ENCODE results near the gene HELT. TPM values are rescaled to one million over a fixed set of nuclear protein-coding genes. Genes with fewer than 3 reads are reported as not detected.

Gene HELT
- total RNA-seq, 2 experiments from 2014 or later: not detected

DNA sequence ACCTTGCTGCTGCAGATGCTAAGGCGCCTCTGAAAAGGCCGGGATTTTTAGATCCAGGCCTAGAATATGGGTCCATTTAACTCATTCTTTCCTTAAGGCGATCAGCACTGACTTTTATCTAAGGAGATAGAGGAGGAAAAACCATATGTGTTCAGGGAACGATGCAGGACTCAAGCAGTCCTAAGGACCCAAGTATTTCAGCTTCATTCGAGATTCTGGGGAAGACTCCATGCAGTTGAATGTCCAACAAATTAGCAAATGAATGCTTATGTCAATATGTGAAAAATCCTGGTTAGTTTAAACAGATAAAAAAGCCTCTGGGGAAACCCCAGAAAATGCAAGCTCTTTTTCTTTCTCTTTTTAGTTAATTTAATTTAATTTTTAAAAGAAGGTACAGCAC lies 36.0 kb downstream of the HELT start:
- no peak overlapping the region for H3K4me3 Mint-ChIP-seq
- H3K27ac Mint-ChIP-seq: no peak overlapping the region
- no peak for DNase-seq
- H3K36me3 Mint-ChIP-seq (ENCODE audit: low read depth): no peaks in the 10 kb centered on the region
- no peak for ATAC-seq
- H3K9me3 Mint-ChIP-seq (ENCODE audit: insufficient read depth): no peaks in the 10 kb centered on the region
- POLR2A ChIA-PET: no interaction called here
- no peaks in the 10 kb centered on the region for H3K4me1 Mint-ChIP-seq (ENCODE audit: low read depth)
- CTCF ChIA-PET: no interaction called here
- H3K27me3 Mint-ChIP-seq (ENCODE audit: low read depth): peaks cover 14% of the 10 kb centered on the region

DNA sequence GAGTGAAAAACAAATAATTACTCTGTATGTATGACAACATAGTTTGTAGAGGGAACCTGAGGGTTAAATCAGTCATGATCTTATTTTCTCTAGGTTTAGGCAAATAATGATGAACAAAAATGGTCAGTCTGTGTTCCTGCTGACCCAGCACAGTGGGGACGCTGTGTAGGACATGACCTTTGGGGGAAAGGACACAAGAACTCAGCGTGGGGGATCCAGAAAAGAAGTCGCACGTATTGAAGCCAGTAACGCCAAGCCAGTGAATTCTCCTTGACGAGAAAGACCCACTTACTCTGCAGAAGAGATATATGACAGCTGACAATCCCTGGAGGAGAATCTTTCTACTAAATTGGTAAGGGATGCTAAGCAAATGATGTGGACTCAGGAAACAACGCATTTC lies 36.6 kb downstream of the HELT start:
- Mint-ChIP-seq H3K9me3 (ENCODE audit: insufficient read depth) (no peaks in the 10 kb centered on the region), H3K36me3 (ENCODE audit: low read depth) (no peaks in the 10 kb centered on the region), H3K4me1 (ENCODE audit: low read depth) (no peaks in the 10 kb centered on the region), H3K4me3 (no peak overlapping the region), H3K27me3 (ENCODE audit: low read depth) (peaks cover 14% of the 10 kb centered on the region), H3K27ac (no peak overlapping the region)
- DNase-seq (no peak), ATAC-seq (no peak)
- ChIA-PET CTCF (no interaction called here), POLR2A (no interaction called here)

GRCh38 chr4:185061610-185062009 lies 43.3 kb downstream of the HELT start:
- POLR2A ChIA-PET: no interaction called here

GRCh38 chr4:185062606-185063005 lies 44.3 kb downstream of the HELT start:
- POLR2A ChIA-PET: no interaction called here
- CTCF ChIA-PET: interaction anchor here (1.5 kb wide), 1 partner anchor 10 kb away, joined by 6 read pairs; no protein-coding TSS in a partner anchor
- Mint-ChIP-seq H3K9me3 (ENCODE audit: insufficient read depth) (no peaks in the 10 kb centered on the region), H3K36me3 (ENCODE audit: low read depth) (no peaks in the 10 kb centered on the region), H3K27me3 (ENCODE audit: low read depth) (peaks cover 8% of the 10 kb centered on the region), H3K4me3 (no peak overlapping the region), H3K27ac (no peak overlapping the region), H3K4me1 (ENCODE audit: low read depth) (no peaks in the 10 kb centered on the region)
- no peak for ATAC-seq
- DNase-seq: no peak

More at GRCh38 chr4:185061610-185062009, 43.3 kb downstream of the HELT start:
- Mint-ChIP-seq H3K4me3 (no peak overlapping the region), H3K4me1 (ENCODE audit: low read depth) (no peaks in the 10 kb centered on the region), H3K36me3 (ENCODE audit: low read depth) (no peaks in the 10 kb centered on the region), H3K9me3 (ENCODE audit: insufficient read depth) (no peaks in the 10 kb centered on the region), H3K27ac (no peak overlapping the region), H3K27me3 (ENCODE audit: low read depth) (peaks cover 12% of the 10 kb centered on the region)
- CTCF ChIA-PET: interaction anchor here (1.5 kb wide), 1 partner anchor 9 kb away, joined by 6 read pairs; no protein-coding TSS in a partner anchor
- DNase-seq (no peak), ATAC-seq (no peak)

DNA sequence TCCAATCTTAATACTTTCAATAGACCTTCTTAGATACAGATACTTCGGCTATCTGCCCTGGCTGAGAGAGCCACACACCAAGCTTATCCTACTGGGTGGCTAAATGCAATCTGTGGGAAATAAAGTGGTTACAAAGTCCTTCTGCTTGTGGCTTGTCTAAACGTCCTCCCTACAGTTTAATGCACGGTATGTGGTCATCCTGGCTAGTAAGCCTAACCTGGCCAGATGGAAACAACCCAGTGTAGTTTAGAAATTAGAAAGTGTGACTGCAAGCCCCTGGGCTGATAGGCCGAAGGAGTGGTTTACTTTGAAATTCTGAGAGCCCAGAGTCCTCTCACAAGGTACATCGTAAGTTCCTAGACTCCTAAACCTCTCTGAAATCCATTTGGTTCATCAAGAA lies 47.9 kb downstream of the HELT start:
- H3K4me3 Mint-ChIP-seq: no peak overlapping the region
- DNase-seq: no peak
- no peaks in the 10 kb centered on the region for H3K4me1 Mint-ChIP-seq (ENCODE audit: low read depth)
- no peak overlapping the region for H3K27ac Mint-ChIP-seq
- ChIA-PET POLR2A (no interaction called here), CTCF (no interaction called here)
- H3K27me3 Mint-ChIP-seq (ENCODE audit: low read depth): peaks cover 8% of the 10 kb centered on the region
- no peaks in the 10 kb centered on the region for H3K9me3 Mint-ChIP-seq (ENCODE audit: insufficient read depth)
- no peaks in the 10 kb centered on the region for H3K36me3 Mint-ChIP-seq (ENCODE audit: low read depth)
- ATAC-seq: no peak

DNA sequence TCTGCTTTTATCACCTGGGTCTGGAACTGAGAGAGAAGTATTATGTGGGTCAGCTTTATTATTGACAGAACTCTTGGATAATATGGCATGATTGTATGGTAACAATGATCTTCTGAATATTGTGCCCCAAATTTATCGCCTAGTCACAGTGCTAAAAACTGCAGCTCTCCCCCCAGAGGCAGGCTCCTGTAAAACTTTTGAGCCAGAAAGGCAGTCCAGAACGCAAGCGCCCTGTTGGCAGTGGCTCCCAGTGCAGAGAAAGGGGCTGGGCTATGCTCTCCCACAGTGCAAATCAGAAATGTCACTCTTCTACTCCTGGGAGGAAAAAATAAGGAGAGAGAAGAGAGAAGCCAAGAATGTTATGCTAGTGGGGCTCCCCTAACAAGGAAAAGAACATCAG lies 50.5 kb downstream of the HELT start:
- no peak overlapping the region for H3K27ac Mint-ChIP-seq
- H3K9me3 Mint-ChIP-seq (ENCODE audit: insufficient read depth): no peaks in the 10 kb centered on the region
- H3K4me1 Mint-ChIP-seq (ENCODE audit: low read depth): no peaks in the 10 kb centered on the region
- H3K36me3 Mint-ChIP-seq (ENCODE audit: low read depth): no peaks in the 10 kb centered on the region
- CTCF ChIA-PET: no interaction called here
- H3K4me3 Mint-ChIP-seq: no peak overlapping the region
- ATAC-seq (no peak), DNase-seq (no peak)
- POLR2A ChIA-PET: no interaction called here
- peaks cover 12% of the 10 kb centered on the region for H3K27me3 Mint-ChIP-seq (ENCODE audit: low read depth)

Other genes with a start within 250 kb of the HELT start
- gene ACSL1, start 192.5 kb upstream of the HELT start, total RNA-seq: 1 to 10 TPM; 7.5 to 8.7 TPM
- gene SLC25A4, start 124.8 kb downstream of the HELT start, total RNA-seq: 1 to 10 TPM; 3.3 to 4.8 TPM
- gene CFAP97, start 185.5 kb downstream of the HELT start, total RNA-seq: 10 to 100 TPM; 29.1 to 30.0 TPM
- gene SNX25, start 191.1 kb downstream of the HELT start, total RNA-seq: 10 to 100 TPM; 16.6 to 16.7 TPM